ENCODE measurements around the gene MED13. TPM values are rescaled to one million over a fixed set of nuclear protein-coding genes. Genes with fewer than 3 reads are reported as not detected.

MED13 gene
- polyA plus RNA-seq, 1 donor (not counting 4 experiments of a cell fraction or from before 2014, with no cell fraction given) = 21.4 TPM

GRCh38 chr17:62083651-62084050 lies 18.6 kb upstream of the MED13 start:
- no peaks in the 10 kb centered on the region for H4K20me1 ChIP-seq (ENCODE audit: control insufficient read depth, extremely low read depth, insufficient read depth, low read length)
- H3K9me3 ChIP-seq (ENCODE audit: control insufficient read depth, low read depth, low read length) = no peaks in the 10 kb centered on the region
- no peak overlapping the region for H3K4me3 ChIP-seq (ENCODE audit: control insufficient read depth in 2 of 3, extremely low read depth in 1 of 3, insufficient read depth in 2 of 3, low read depth in 1 of 3, low read length in 3 of 3)
- no peaks in the 10 kb centered on the region for H3K27me3 ChIP-seq (ENCODE audit: control insufficient read depth, extremely low read depth, insufficient read depth, low read length)
- no peak overlapping the region for H3K9ac ChIP-seq (ENCODE audit: control insufficient read depth, extremely low read depth, insufficient read depth, low read length)
- no peak for TF ChIP-seq CTCF (optimal IDR thresholded peaks at IDR 0.05 in 1 of 3, IDR thresholded peaks at IDR 0.05 in 1 of 3, conservative IDR thresholded peaks at IDR 0.05 in 1 of 3; ENCODE audit: extremely low read depth in 1 of 3, insufficient read depth in 2 of 3, low read length in 3 of 3)
- TF ChIP-seq EZH2 (IDR thresholded peaks at IDR 0.05; ENCODE audit: low read length) = no peak
- no peak overlapping the region for H3K27ac ChIP-seq (ENCODE audit: control insufficient read depth, insufficient read depth, low read length)
- H3K79me2 ChIP-seq (ENCODE audit: control insufficient read depth, insufficient read depth, low read length) = no peaks in the 10 kb centered on the region
- no peaks in the 10 kb centered on the region for H3K9me1 ChIP-seq (ENCODE audit: control insufficient read depth, extremely low read depth, insufficient read depth, low read length)
- DNase-seq (ENCODE audit: low read depth, low spot score) (no peak), FAIRE-seq (no peak)
- H3K36me3 ChIP-seq (ENCODE audit: control insufficient read depth in 2 of 2, extremely low read depth in 1 of 2, insufficient read depth in 2 of 2, low read length in 2 of 2) = no peaks in the 10 kb centered on the region
- dilution Hi-C loops (cut with MboI; ENCODE audit: extremely low pct_ligation_motif_present, low sequenced_read_pairs) = no loop called here
- no peak overlapping the region for H3K4me2 ChIP-seq (ENCODE audit: control insufficient read depth, extremely low read depth, insufficient read depth, low read depth, low read length)
- H2AFZ ChIP-seq (ENCODE audit: control insufficient read depth, low read length) = no peak overlapping the region
- no peaks in the 10 kb centered on the region for H3K4me1 ChIP-seq (ENCODE audit: control insufficient read depth, extremely low read depth, insufficient read depth, low read length)

GRCh38 chr17:62080647-62081046 lies 15.6 kb upstream of the MED13 start:
- FAIRE-seq = no peak
- H3K9me1 ChIP-seq (ENCODE audit: control insufficient read depth, extremely low read depth, insufficient read depth, low read length) = no peaks in the 10 kb centered on the region
- TF ChIP-seq EZH2 (IDR thresholded peaks at IDR 0.05; ENCODE audit: low read length) (no peak), CTCF (optimal IDR thresholded peaks at IDR 0.05 in 1 of 3, IDR thresholded peaks at IDR 0.05 in 1 of 3, conservative IDR thresholded peaks at IDR 0.05 in 1 of 3; ENCODE audit: extremely low read depth in 1 of 3, insufficient read depth in 2 of 3, low read length in 3 of 3) (no peak)
- no peak overlapping the region for H3K9ac ChIP-seq (ENCODE audit: control insufficient read depth, extremely low read depth, insufficient read depth, low read length)
- H3K79me2 ChIP-seq (ENCODE audit: control insufficient read depth, insufficient read depth, low read length) = no peaks in the 10 kb centered on the region
- H3K4me1 ChIP-seq (ENCODE audit: control insufficient read depth, extremely low read depth, insufficient read depth, low read length) = no peaks in the 10 kb centered on the region
- H4K20me1 ChIP-seq (ENCODE audit: control insufficient read depth, extremely low read depth, insufficient read depth, low read length) = no peaks in the 10 kb centered on the region
- H3K9me3 ChIP-seq (ENCODE audit: control insufficient read depth, low read depth, low read length) = no peaks in the 10 kb centered on the region
- no peak overlapping the region for H3K4me2 ChIP-seq (ENCODE audit: control insufficient read depth, extremely low read depth, insufficient read depth, low read depth, low read length)
- H3K27me3 ChIP-seq (ENCODE audit: control insufficient read depth, extremely low read depth, insufficient read depth, low read length) = no peaks in the 10 kb centered on the region
- H3K27ac ChIP-seq (ENCODE audit: control insufficient read depth, insufficient read depth, low read length) = no peak overlapping the region
- H3K4me3 ChIP-seq (ENCODE audit: control insufficient read depth in 2 of 3, extremely low read depth in 1 of 3, insufficient read depth in 2 of 3, low read depth in 1 of 3, low read length in 3 of 3) = no peak overlapping the region
- no peak overlapping the region for H2AFZ ChIP-seq (ENCODE audit: control insufficient read depth, low read length)
- H3K36me3 ChIP-seq (ENCODE audit: control insufficient read depth in 2 of 2, extremely low read depth in 1 of 2, insufficient read depth in 2 of 2, low read length in 2 of 2) = no peaks in the 10 kb centered on the region
- no peak for DNase-seq (ENCODE audit: low read depth, low spot score)
- dilution Hi-C loops (cut with MboI; ENCODE audit: extremely low pct_ligation_motif_present, low sequenced_read_pairs) = no loop called here

Measured in keratinocyte (primary cell).